CD8-positive, alpha-beta memory T cell (primary cell): ENCODE measurements around the gene ZNF664. TPM values are rescaled to one million over a fixed set of nuclear protein-coding genes. Genes with fewer than 3 reads are reported as not detected.
"Not testable (repeated sequence)": the region's sequence is repeated elsewhere in the genome, so short reads cannot be mapped to it uniquely, and the experiment has no call there.

Experiments
- CTCF ChIA-PET: fragments of 350-600 bp; sonication (Branson Sonifier 250); formaldehyde crosslinking; loops from one replicate; lab custom pipeline; 2021; ENCODE audit warnings: antibody characterized with exemption; lab: Charles Lee
- POLR2A ChIA-PET: fragments of 350-600 bp; sonication (Branson Sonifier 250); formaldehyde crosslinking; loops from one replicate; lab custom pipeline; 2021; ENCODE audit warnings: antibody characterized with exemption; lab: Charles Lee
- DNase-seq, 5 donors: peaks; one replicate each; pipeline versions ENCODE4 v3.0.0 to v3.0.0-alpha.2; 2020 to 2022; ENCODE audit warnings: mixed read lengths in 1 of 5
- H3K27ac ChIP-seq: one replicate; pipeline ENCODE4 v1.7.0; 2013; ENCODE audit warnings: low read depth, mild to moderate bottlenecking, low read length, moderate library complexity
- H3K27me3 ChIP-seq: 2 replicates; pipeline ENCODE4 v1.7.0; 2013; ENCODE audit warnings: low read length, mild to moderate bottlenecking; ENCODE audit not compliant: insufficient read depth, poor library complexity, severe bottlenecking
- H3K36me3 ChIP-seq: 2 replicates; pipeline ENCODE4 v1.7.0; 2013; ENCODE audit warnings: mild to moderate bottlenecking, low read length, moderate library complexity; ENCODE audit not compliant: insufficient read depth
- H3K4me1 ChIP-seq: 2 replicates; pipeline ENCODE4 v1.7.0; 2013; ENCODE audit warnings: mild to moderate bottlenecking, low read length, moderate library complexity; ENCODE audit not compliant: insufficient read depth
- H3K4me3 ChIP-seq: 2 replicates; pipeline ENCODE4 v1.7.0; 2013; ENCODE audit warnings: mild to moderate bottlenecking, low read length
- H3K9me3 ChIP-seq: 2 replicates; pipeline ENCODE4 v1.7.0; 2013; ENCODE audit warnings: mild to moderate bottlenecking, low read length
- H3K27ac Mint-ChIP-seq, 8 donors: one replicate each; pipeline ENCODE4 v1.8.0; 2020 to 2021; ENCODE audit warnings: mixed read lengths in 8 of 8, mild to moderate bottlenecking in 6 of 8, inconsistent platforms in 3 of 8, moderate library complexity in 3 of 8
- H3K27me3 Mint-ChIP-seq, 2 donors: one replicate each; pipeline ENCODE4 v1.8.0; 2020 to 2021; ENCODE audit warnings: mixed read lengths in 2 of 2, mild to moderate bottlenecking in 1 of 2, moderate library complexity in 1 of 2
- H3K36me3 Mint-ChIP-seq, 3 donors: one replicate each; pipeline ENCODE4 v1.8.0; 2020 to 2021; ENCODE audit warnings: mixed read lengths in 3 of 3, inconsistent platforms in 1 of 3, mild to moderate bottlenecking in 1 of 3
- H3K4me1 Mint-ChIP-seq, 3 donors: one replicate each; pipeline ENCODE4 v1.8.0; 2020 to 2021; ENCODE audit warnings: mixed read lengths in 3 of 3, inconsistent platforms in 1 of 3, mild to moderate bottlenecking in 1 of 3
- H3K4me3 Mint-ChIP-seq, 7 donors: one replicate each; pipeline ENCODE4 v1.8.0; 2020 to 2021; ENCODE audit warnings: mixed read lengths in 7 of 7, mild to moderate bottlenecking in 6 of 7, moderate library complexity in 4 of 7, inconsistent platforms in 2 of 7
- H3K9me3 Mint-ChIP-seq, 5 donors: one replicate each; pipeline ENCODE4 v1.8.0; 2020 to 2022; ENCODE audit warnings: mixed read lengths in 5 of 5, mild to moderate bottlenecking in 3 of 5, moderate library complexity in 2 of 5, inconsistent platforms in 1 of 5
- polyA plus RNA-seq: library from polyadenylated mRNA; unstranded; fragments of 300-500 nt; fragmentation: Illumina TruSeq; gene quantifications from one replicate; pipeline ENCODE4 v1.2.3, GENCODE V29; 2021
- total RNA-seq, 2 experiments: library from RNA; stranded (reverse); gene quantifications; one replicate each; pipeline ENCODE4 v1.2.3, GENCODE V29; 2021

ZNF664 gene
- total and polyA plus RNA-seq, 3 experiments from 2014 or later: 10.8 to 75.8 (median 73.0) TPM

- H3K4me3 ChIP-seq: no peak overlapping the region
- Mint-ChIP-seq H3K9me3 (no peaks in the 10 kb centered on the region), H3K36me3 (peaks cover 14 to 65% (median 18%) of the 10 kb centered on the region in 3 donors), H3K27me3 (no peaks in the 10 kb centered on the region), H3K4me1 (peaks cover 7 to 21% (median 10%) of the 10 kb centered on the region in 3 donors), H3K4me3 (no peak overlapping the region), H3K27ac (peak overlapping the region in 1 of 8 donors; percentile 11)
- no peak overlapping the region for H3K27ac ChIP-seq
- no peak for DNase-seq
- peaks cover 4% of the 10 kb centered on the region for H3K4me1 ChIP-seq
- POLR2A ChIA-PET: no interaction called here
- no peaks in the 10 kb centered on the region for H3K27me3 ChIP-seq
- CTCF ChIA-PET: interaction anchor here (1.5 kb wide), 1 partner anchor 40 kb away, joined by 3 read pairs; no protein-coding TSS in a partner anchor
- H3K9me3 ChIP-seq: no peaks in the 10 kb centered on the region
- peaks cover 6% of the 10 kb centered on the region for H3K36me3 ChIP-seq
Observed at GRCh38 chr12:123943816-123944215, 29.2 kb upstream of the ZNF664 start.

GRCh38 chr12:123944696-123945095, 28.3 kb upstream of the ZNF664 start:
- Histone ChIP-seq H3K9me3 (no peaks in the 10 kb centered on the region), H3K27me3 (no peaks in the 10 kb centered on the region), H3K36me3 (peaks cover 6% of the 10 kb centered on the region), H3K27ac (no peak overlapping the region), H3K4me3 (no peak overlapping the region), H3K4me1 (no peaks in the 10 kb centered on the region)
- ChIA-PET CTCF (interaction anchor here (1.5 kb wide), 1 partner anchor 39 kb away, joined by 3 read pairs; no protein-coding TSS in a partner anchor), POLR2A (no interaction called here)
- Mint-ChIP-seq H3K4me1 (peaks cover 3 to 14% (median 5%) of the 10 kb centered on the region in 3 donors), H3K27ac (peak overlapping the region in 4 of 8 donors; percentile 13 to 68 (median 49)), H3K4me3 (no peak overlapping the region), H3K36me3 (peaks cover 14 to 64% (median 18%) of the 10 kb centered on the region in 3 donors), H3K9me3 (no peaks in the 10 kb centered on the region), H3K27me3 (no peaks in the 10 kb centered on the region)
- DNase-seq: no peak

- peaks cover 6% of the 10 kb centered on the region for H3K36me3 ChIP-seq
- no peaks in the 10 kb centered on the region for H3K9me3 ChIP-seq
- ChIA-PET CTCF (no interaction called here), POLR2A (no interaction called here)
- no peaks in the 10 kb centered on the region for H3K27me3 ChIP-seq
- H3K27ac Mint-ChIP-seq: peak overlapping the region in 5 of 8 donors; percentile 25 to 80 (median 48)
- peaks cover 2 to 14% (median 5%) of the 10 kb centered on the region in 3 donors for H3K4me1 Mint-ChIP-seq
- peaks cover 14 to 64% (median 16%) of the 10 kb centered on the region in 3 donors for H3K36me3 Mint-ChIP-seq
- no peak for DNase-seq
- no peaks in the 10 kb centered on the region for H3K27me3 Mint-ChIP-seq
- H3K4me3 Mint-ChIP-seq: no peak overlapping the region
- H3K9me3 Mint-ChIP-seq: no peaks in the 10 kb centered on the region
- no peak overlapping the region for H3K27ac ChIP-seq
- H3K4me1 ChIP-seq: no peaks in the 10 kb centered on the region
- H3K4me3 ChIP-seq: no peak overlapping the region
Observed at GRCh38 chr12:123945287-123946151, 27.5 kb upstream of the ZNF664 start.

- H3K27ac ChIP-seq: no peak overlapping the region
- Mint-ChIP-seq H3K27me3 (no peaks in the 10 kb centered on the region), H3K4me1 (peaks cover 2 to 14% (median 5%) of the 10 kb centered on the region in 3 donors), H3K36me3 (peaks cover 14 to 60% (median 16%) of the 10 kb centered on the region in 3 donors), H3K4me3 (no peak overlapping the region), H3K9me3 (no peaks in the 10 kb centered on the region), H3K27ac (peak overlapping the region in 4 of 8 donors; percentile 37 to 85 (median 75))
- no peaks in the 10 kb centered on the region for H3K27me3 ChIP-seq
- no peak for DNase-seq
- H3K9me3 ChIP-seq: no peaks in the 10 kb centered on the region
- no peak overlapping the region for H3K4me3 ChIP-seq
- H3K4me1 ChIP-seq: no peaks in the 10 kb centered on the region
- CTCF ChIA-PET: no interaction called here
- H3K36me3 ChIP-seq: peaks cover 6% of the 10 kb centered on the region
- POLR2A ChIA-PET: no interaction called here
Observed at GRCh38 chr12:123946152-123946515, 26.9 kb upstream of the ZNF664 start.

GRCh38 chr12:123946516-123947505, 26.2 kb upstream of the ZNF664 start:
- H3K36me3 ChIP-seq, DNase-seq, H3K27ac ChIP-seq, H3K27me3 ChIP-seq, H3K9me3 ChIP-seq, POLR2A ChIA-PET, H3K4me3 ChIP-seq, CTCF ChIA-PET, H3K9me3 Mint-ChIP-seq, H3K27me3 Mint-ChIP-seq, H3K4me1 ChIP-seq, H3K4me3 Mint-ChIP-seq: not testable (repeated sequence)
- peaks cover 10 to 54% (median 12%) of the 10 kb centered on the region in 3 donors for H3K36me3 Mint-ChIP-seq
- H3K4me1 Mint-ChIP-seq: peaks cover 2 to 14% (median 8%) of the 10 kb centered on the region in 3 donors
- H3K27ac Mint-ChIP-seq: peak overlapping the region in 3 of 8 donors; percentile 37 to 85 (median 58)

GRCh38 chr12:123947531-123947930, 25.5 kb upstream of the ZNF664 start:
- peaks cover 2 to 14% (median 10%) of the 10 kb centered on the region in 3 donors for H3K4me1 Mint-ChIP-seq
- H3K36me3 Mint-ChIP-seq: peaks cover 5 to 46% (median 6%) of the 10 kb centered on the region in 3 donors
- H3K27ac ChIP-seq, POLR2A ChIA-PET, DNase-seq, H3K27ac Mint-ChIP-seq, H3K9me3 ChIP-seq, H3K4me1 ChIP-seq, H3K36me3 ChIP-seq, H3K4me3 Mint-ChIP-seq, CTCF ChIA-PET, H3K4me3 ChIP-seq, H3K9me3 Mint-ChIP-seq, H3K27me3 Mint-ChIP-seq, H3K27me3 ChIP-seq: not testable (repeated sequence)

GRCh38 chr12:123948401-123948795, 24.6 kb upstream of the ZNF664 start:
- H3K9me3 ChIP-seq: no peaks in the 10 kb centered on the region
- peaks cover 6% of the 10 kb centered on the region for H3K36me3 ChIP-seq
- Mint-ChIP-seq H3K27ac (no peak overlapping the region), H3K4me3 (no peak overlapping the region), H3K9me3 (no peaks in the 10 kb centered on the region), H3K4me1 (peaks cover 2 to 14% (median 11%) of the 10 kb centered on the region in 3 donors), H3K36me3 (peaks cover 0 to 41% (median 4%) of the 10 kb centered on the region in 3 donors), H3K27me3 (no peaks in the 10 kb centered on the region)
- POLR2A ChIA-PET: no interaction called here
- no peaks in the 10 kb centered on the region for H3K27me3 ChIP-seq
- H3K4me3 ChIP-seq: no peak overlapping the region
- H3K27ac ChIP-seq: no peak overlapping the region
- no peak for DNase-seq
- H3K4me1 ChIP-seq: no peaks in the 10 kb centered on the region
- CTCF ChIA-PET: no interaction called here
